Heart right ventricle (tissue), 16 donors: Measurements from ENCODE around the gene MGAT5. TPM values are rescaled to one million over a fixed set of nuclear protein-coding genes. Genes with fewer than 3 reads are reported as not detected.

Source experiments
- ATAC-seq, 8 donors: fragments of 200-7000 bp; cut with Tn5 transposase; one replicate each; pipeline ENCODE4 v1.9.1; 2020; ENCODE audit warnings: mild to moderate bottlenecking in 8 of 8, moderate library complexity in 8 of 8, moderate number of reproducible peaks in 1 of 8
- DNase-seq, 2 donors: peaks; one replicate each; pipeline ENCODE4 v3.0.0-alpha.2; 2020
- H3K27ac ChIP-seq, 10 donors: fragments of 200-600 bp; sonication (generic) in 2 of 10; one replicate each; pipeline versions ENCODE4 v1.5.0 to v1.8.0; 2020 to 2022; ENCODE audit warnings: mild to moderate bottlenecking in 3 of 10
- H3K27me3 ChIP-seq, 7 donors: fragments of 200-600 bp; one replicate each; pipeline ENCODE4 v1.8.0; 2021 to 2022; ENCODE audit warnings: mild to moderate bottlenecking in 2 of 7
- H3K36me3 ChIP-seq, 9 donors: fragments of 200-600 bp; sonication (generic) in 1 of 9; one replicate each; pipeline versions ENCODE4 v1.5.0 to v1.8.0; 2020 to 2022; ENCODE audit warnings: mild to moderate bottlenecking in 2 of 9
- H3K4me1 ChIP-seq, 9 donors: fragments of 200-600 bp; sonication (generic) in 1 of 9; one replicate each; pipeline versions ENCODE4 v1.5.0 to v1.8.0; 2020 to 2022; ENCODE audit warnings: mild to moderate bottlenecking in 4 of 9
- H3K4me3 ChIP-seq, 10 donors: fragments of 200-600 bp; sonication (generic) in 2 of 10; one replicate each; pipeline versions ENCODE4 v1.5.0 to v1.8.0; 2020 to 2022; ENCODE audit warnings: mild to moderate bottlenecking in 7 of 10, moderate library complexity in 2 of 10
- H3K9me3 ChIP-seq, 11 donors: fragments of 200-600 bp in 10 of 11; sonication (generic) in 2 of 11; one replicate each; pipeline versions ENCODE4 v1.5.0 to v1.8.0; 2013 to 2022; ENCODE audit warnings: mild to moderate bottlenecking in 2 of 11, control low read depth in 1 of 11, moderate library complexity in 1 of 11
- CTCF ChIP-seq, 9 donors: fragments of 200-600 bp; sonication (generic) in 2 of 9; IDR thresholded peaks; one replicate each; pipeline versions ENCODE4 v1.5.0 to v1.8.0; 2021 to 2022; ENCODE audit warnings: antibody characterized with exemption in 9 of 9, mild to moderate bottlenecking in 5 of 9, moderate library complexity in 1 of 9
- WGBS, 2 donors: extraction: QIAGEN DNeasy Blood & Tissue Kit; methylation state at CpG; one replicate each; pipeline ENCODE4 v1.1.7; 2013; ENCODE audit warnings: inconsistent platforms in 1 of 2; 5-methylcytosine and 5-hydroxymethylcytosine counted together
- intact Hi-C, 10 donors: fragments of 100-400 bp; cut with DNase I; formaldehyde crosslinking; loops; one replicate each; pipeline versions ENCODE4 v1.11.1 to v1.14.2; 2022
- polyA plus RNA-seq, 2 donors: library from polyadenylated mRNA; stranded (reverse); fragments of 200-250 nt; gene quantifications; one replicate each; pipeline ENCODE4 v1.2.3, GENCODE V29; 2013
- total RNA-seq, 10 donors: library from RNA; stranded (reverse); fragmentation: NEBNext Ultra II Directional in 3 of 10; extraction: Animal tissue kit (Norgen Biotek cat#: 25700) in 3 of 10; gene quantifications; one replicate each; pipeline versions ENCODE4 v1.2.1 to v1.2.4, GENCODE V29; 2021 to 2023
- donor health status: Arrhythmogenic right ventricular cardiomyopathy.
- donor health status: ischemic (EF 13 %, LVEDD 7.1; RV severe dilation, severe dysfunction).
- donor health status: healthy with polysubstance abuse.
- donor health status: DM: no; HTN: yes; CAD: no.
- donor health status: DM: no; HTN: no; CAD: no.
- donor health status: ischemic (EF 25% LVEDD 6.9; RV normal size, moderate dysfunction).
- donor health status: ischemic (EF 25% LVEDD 5.7; RV mildly dilated, moderate dysfunction).
- donor health status: healthy.
- donor health status: DM: yes; HTN: yes; CAD: no.
- donor health status: Ischemic cardiomyopathy.
- donor health status: ischemic (EF 35%, LVEDD 5.7; RV mildly dilated, moderate dysfunction).
- donor health status: nonischemic (EF 11% LVEDD 7.7; RV severe dilation, severe dysfunction).
- donor health status: DM: yes; HTN: yes; CAD: no.
- donor health status: PGD.
- donor health status: ischemic (EF 29% LVEDD 5.4; RV normal size, mild dysfunction).
- donor health status: nonischemic (EF 23%, LVEDD 6.1; RV moderate dilation, normal function).

Gene MGAT5
- total and polyA plus RNA-seq, 12 donors = 6.4 to 111 (median 92.2) TPM

GRCh38 chr2:134206573-134206972, 47.3 kb upstream of the MGAT5 start:
- Histone ChIP-seq H3K36me3 (no peaks in the 10 kb centered on the region), H3K27ac (peak overlapping the region in 6 of 10 donors; percentile 10 to 63 (median 50)), H3K4me3 (no peak overlapping the region), H3K4me1 (peaks cover 15 to 66% (median 56%) of the 10 kb centered on the region in 9 donors), H3K27me3 (no peaks in the 10 kb centered on the region), H3K9me3 (no peaks in the 10 kb centered on the region)
- intact Hi-C loops = loop anchor here (5.0 to 10.0 kb wide), 6 partner anchors 58 to 322 kb away; no protein-coding TSS in a partner anchor
- ATAC-seq (peak; percentile 53 to 85 (median 74)), DNase-seq (peak; percentile 32 to 54)
- 44 to 46% methylated on average over 5 of the region's 5 CpGs for WGBS, 2 donors
- peak in 1 of 9 donors; percentile 11 for TF ChIP-seq CTCF (IDR thresholded peaks at IDR 0.05)

DNA sequence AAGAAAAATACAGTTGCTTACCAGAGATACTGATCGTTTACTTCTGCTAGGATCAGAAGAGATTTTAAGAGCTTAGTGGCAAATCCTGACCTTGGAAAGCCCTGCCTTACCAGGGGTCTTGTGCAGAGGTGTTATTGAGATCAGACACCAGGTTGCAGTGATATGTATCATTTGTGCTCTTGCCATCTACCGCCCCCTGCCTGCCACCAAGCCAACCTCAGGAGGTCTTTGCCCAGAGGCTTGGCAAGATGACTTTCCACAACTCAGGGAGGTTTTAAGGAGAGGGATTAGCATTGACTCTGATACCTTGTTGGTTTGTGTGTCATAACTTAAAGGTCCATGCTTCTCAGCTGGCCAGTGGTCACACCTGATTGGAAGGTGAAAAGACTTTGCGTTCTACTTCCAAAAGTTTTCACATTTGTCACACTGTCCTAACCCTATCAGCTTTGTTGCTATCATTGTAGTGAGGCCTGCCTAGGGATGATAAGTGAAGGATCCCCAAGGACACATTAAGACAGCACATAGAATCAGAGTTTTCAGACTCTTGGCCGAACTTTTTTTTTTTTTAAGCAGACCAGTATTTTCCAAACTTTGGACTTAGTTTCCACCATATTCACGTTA, 46.2 kb upstream of the MGAT5 start:
- WGBS, 2 donors = 33 to 38% methylated on average over 5 of the region's 5 CpGs
- DNase-seq = peak; percentile 52 to 60
- H3K27ac ChIP-seq = peak overlapping the region in 5 of 10 donors; percentile 3 to 63 (median 36)
- intact Hi-C loops = loop anchor here (5.0 to 10.0 kb wide), 6 partner anchors 57 to 323 kb away; no protein-coding TSS in a partner anchor
- H3K4me1 ChIP-seq = peaks cover 14 to 58% (median 47%) of the 10 kb centered on the region in 9 donors
- H3K36me3 ChIP-seq = no peaks in the 10 kb centered on the region
- no peaks in the 10 kb centered on the region for H3K27me3 ChIP-seq
- ATAC-seq = peak; percentile 63 to 86 (median 80)
- peak; percentile 38 to 76 (median 66) for TF ChIP-seq CTCF (IDR thresholded peaks at IDR 0.05)
- H3K9me3 ChIP-seq = no peaks in the 10 kb centered on the region
- H3K4me3 ChIP-seq = no peak overlapping the region

DNA sequence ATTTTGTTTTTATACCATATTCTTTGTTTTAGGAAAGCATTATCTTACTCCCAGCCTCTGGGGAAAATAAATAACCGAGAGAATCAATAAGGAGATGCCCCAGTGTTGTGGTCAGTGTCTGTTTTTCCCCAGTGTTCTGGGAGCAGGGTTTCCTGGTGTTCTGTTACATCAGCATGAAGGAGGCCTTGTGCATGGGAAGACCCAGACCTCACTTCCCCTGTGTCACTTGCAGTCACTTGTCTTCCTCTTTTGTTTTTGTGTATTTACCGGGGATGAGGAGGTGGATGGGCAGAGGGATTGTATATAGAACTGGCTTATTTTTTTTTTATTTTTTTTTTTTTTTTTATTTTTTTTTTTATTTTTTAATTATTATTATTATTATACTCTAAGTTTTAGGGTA, 45.0 kb upstream of the MGAT5 start:
- intact Hi-C loops = loop anchor here (5.0 to 10.0 kb wide), 6 partner anchors 56 to 324 kb away; no protein-coding TSS in a partner anchor
- Histone ChIP-seq H3K36me3 (no peaks in the 10 kb centered on the region), H3K9me3 (no peaks in the 10 kb centered on the region), H3K27me3 (no peaks in the 10 kb centered on the region), H3K4me3 (no peak overlapping the region), H3K4me1 (peaks cover 15 to 62% (median 53%) of the 10 kb centered on the region in 9 donors), H3K27ac (peak overlapping the region in 4 of 10 donors; percentile 26 to 55 (median 36))
- DNase-seq = no peak
- WGBS, 2 donors = 61 to 68% methylated on average over 2 of the region's 2 CpGs
- no peak for TF ChIP-seq CTCF (IDR thresholded peaks at IDR 0.05)
- peak in 6 of 8 donors; percentile 9 to 63 (median 38) for ATAC-seq

- Histone ChIP-seq H3K27ac (peak overlapping the region in 2 of 10 donors; percentile 6 to 21), H3K27me3 (no peaks in the 10 kb centered on the region), H3K36me3 (peaks cover 0 to 3% (median 0%) of the 10 kb centered on the region in 9 donors), H3K4me3 (no peak overlapping the region), H3K4me1 (peaks cover 5 to 49% (median 39%) of the 10 kb centered on the region in 9 donors), H3K9me3 (peaks cover 0 to 9% (median 0%) of the 10 kb centered on the region in 11 donors)
- ATAC-seq = no peak
- intact Hi-C loops = no loop called here
- WGBS, 2 donors = 65 to 78% methylated on average over 3 of the region's 3 CpGs
- TF ChIP-seq CTCF (IDR thresholded peaks at IDR 0.05) = no peak
- no peak for DNase-seq
These were observed 41.1 kb upstream of the MGAT5 start for GRCh38 chr2:134212746-134213145.
